Uterus (tissue), 4 donors: ENCODE measurements around the gene SORBS1. TPM values are rescaled to one million over a fixed set of nuclear protein-coding genes. Genes with fewer than 3 reads are reported as not detected.
A peak's percentile ranks its signal among the peaks of the same experiment; 100 is the strongest.

Source experiments
- DNase-seq, 2 donors: peaks; one replicate each; pipeline ENCODE4 v3.0.0-alpha.2; 2019 to 2020
- H3K27ac ChIP-seq, 2 donors: fragments of 200-600 bp; sonication (generic); 1 replicate in 1 of 2; 2 replicates in 1 of 2; pipeline ENCODE4 v1.5.1; 2016 to 2018
- H3K27me3 ChIP-seq, 2 donors: fragments of 200-600 bp; sonication (generic); one replicate each; pipeline ENCODE4 v1.5.1; 2018 to 2019; ENCODE audit warnings: control low read depth in 1 of 2
- H3K36me3 ChIP-seq, 2 donors: fragments of 200-600 bp; sonication (generic); one replicate each; pipeline ENCODE4 v1.5.1; 2019; ENCODE audit warnings: control low read depth in 1 of 2
- H3K4me1 ChIP-seq, 2 donors: fragments of 200-600 bp; sonication (generic); one replicate each; pipeline ENCODE4 v1.5.1; 2018 to 2019; ENCODE audit warnings: control low read depth in 1 of 2
- H3K4me3 ChIP-seq, 2 donors: fragments of 200-600 bp; sonication (generic); 1 replicate in 1 of 2; 2 replicates in 1 of 2; pipeline ENCODE4 v1.5.1; 2018 to 2019; ENCODE audit warnings: mild to moderate bottlenecking in 1 of 2
- H3K9me3 ChIP-seq, 2 donors: fragments of 200-600 bp; sonication (generic); one replicate each; pipeline ENCODE4 v1.5.1; 2019; ENCODE audit warnings: control low read depth in 1 of 2
- CTCF ChIP-seq, 4 experiments: fragments of 200-600 bp in 2 of 4; fragments of 450-650 bp in 2 of 4; sonication (generic) in 2 of 4; IDR thresholded peaks; one replicate each; pipeline ENCODE4 v1.5.1; 2016 to 2019; ENCODE audit warnings: antibody characterized with exemption in 4 of 4, mild to moderate bottlenecking in 2 of 4, moderate library complexity in 1 of 4
- POLR2A ChIP-seq, 2 donors: fragments of 450-650 bp; IDR thresholded peaks; one replicate each; pipeline ENCODE4 v1.6.1; 2016; ENCODE audit warnings: antibody characterized with exemption in 2 of 2, mild to moderate bottlenecking in 1 of 2, moderate library complexity in 1 of 2
- intact Hi-C: fragments of 100-400 bp; cut with DNase I; formaldehyde crosslinking; loops from one replicate; pipeline ENCODE4 v1.15.1; 2023; ENCODE audit warnings: low total_unique reads
- total RNA-seq, 4 donors: library from RNA; depleted of rRNA in 3 of 4; stranded (reverse); fragments of >200 nt in 3 of 4; gene quantifications; one replicate each; pipeline versions ENCODE4 v1.1.0 to v1.2.4, GENCODE V29; 2014 to 2023
- donor health status: DM: yes; HTN: yes; CAD: no.

SORBS1 gene
- total RNA-seq, 4 donors from 2014 or later: 89.9 to 422 (median 271) TPM

- Histone ChIP-seq H3K4me1 (peaks cover 6 to 8% of the 10 kb centered on the region in 2 donors), H3K27me3 (no peaks in the 10 kb centered on the region), H3K27ac (no peak overlapping the region), H3K36me3 (no peaks in the 10 kb centered on the region), H3K9me3 (no peaks in the 10 kb centered on the region), H3K4me3 (no peak overlapping the region)
- intact Hi-C loops: no loop called here
- TF ChIP-seq CTCF (IDR thresholded peaks at IDR 0.05) (no peak), POLR2A (IDR thresholded peaks at IDR 0.05) (no peak)
- no peak for DNase-seq
These were observed 296.7 kb downstream of the SORBS1 start for GRCh38 chr10:95264227-95265051.

- H3K27ac ChIP-seq: no peak overlapping the region
- H3K4me1 ChIP-seq: peaks cover 5 to 6% of the 10 kb centered on the region in 2 donors
- TF ChIP-seq POLR2A (IDR thresholded peaks at IDR 0.05): no peak
- TF ChIP-seq CTCF (IDR thresholded peaks at IDR 0.05): no peak
- H3K9me3 ChIP-seq: no peaks in the 10 kb centered on the region
- no peak for DNase-seq
- intact Hi-C loops: no loop called here
- no peaks in the 10 kb centered on the region for H3K36me3 ChIP-seq
- no peaks in the 10 kb centered on the region for H3K27me3 ChIP-seq
- no peak overlapping the region for H3K4me3 ChIP-seq
These were observed 297.3 kb downstream of the SORBS1 start for GRCh38 chr10:95263864-95264226.

DNA sequence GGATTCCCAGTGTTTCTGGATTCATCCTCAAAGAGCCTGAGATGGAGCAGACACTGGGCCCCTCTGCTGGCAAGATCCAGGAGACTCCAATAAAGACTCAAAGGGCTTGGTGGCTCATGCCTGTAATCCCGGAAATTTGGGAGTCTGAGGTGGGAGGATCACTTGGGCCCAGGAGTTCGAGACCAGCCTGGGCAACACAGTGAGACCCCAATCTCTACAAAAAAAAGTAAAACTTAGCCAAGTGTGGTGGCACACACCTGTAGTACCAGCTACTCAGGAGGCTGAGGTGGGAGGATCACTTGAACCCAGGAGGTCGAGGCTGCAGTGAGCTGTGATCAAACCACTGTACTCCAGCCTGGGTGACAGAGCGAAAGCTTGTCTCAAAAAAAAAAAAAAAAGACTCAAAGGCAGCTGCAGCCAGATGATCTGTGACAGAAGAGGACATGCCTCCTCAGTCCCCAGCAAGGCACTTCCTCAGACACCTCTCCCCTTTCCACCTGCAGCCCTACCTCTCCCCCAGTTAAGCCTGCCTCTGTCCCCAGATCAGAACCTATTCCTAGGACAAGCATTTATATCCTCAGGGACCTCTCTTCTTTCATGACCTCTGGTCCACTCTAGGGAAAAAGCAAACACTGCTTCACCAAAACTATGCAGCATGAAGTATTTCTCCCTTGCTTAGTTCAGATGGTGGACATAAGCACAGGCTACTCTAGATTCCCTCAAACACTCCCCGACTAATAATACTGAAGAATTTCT lies 298.2 kb downstream of the SORBS1 start:
- Histone ChIP-seq H3K4me1 (peaks cover 0 to 6% of the 10 kb centered on the region in 2 donors), H3K36me3 (no peaks in the 10 kb centered on the region), H3K27ac (peak overlapping the region in 1 of 2 donors; percentile 5)

GRCh38 chr10:95261926-95262325 lies 299.2 kb downstream of the SORBS1 start:
- no peak for DNase-seq
- Histone ChIP-seq H3K27ac (peak overlapping the region in 1 of 2 donors; percentile 5), H3K4me3 (no peak overlapping the region), H3K9me3 (no peaks in the 10 kb centered on the region), H3K27me3 (no peaks in the 10 kb centered on the region), H3K36me3 (no peaks in the 10 kb centered on the region), H3K4me1 (peaks cover 0 to 6% of the 10 kb centered on the region in 2 donors)
- TF ChIP-seq CTCF (IDR thresholded peaks at IDR 0.05): no peak
- no peak for TF ChIP-seq POLR2A (IDR thresholded peaks at IDR 0.05)
- intact Hi-C loops: no loop called here

More for the DNA sequence above, 298.2 kb downstream of the SORBS1 start:
- Histone ChIP-seq H3K27me3 (no peaks in the 10 kb centered on the region), H3K9me3 (no peaks in the 10 kb centered on the region), H3K4me3 (no peak overlapping the region)
- no peak for DNase-seq
- no peak for TF ChIP-seq POLR2A (IDR thresholded peaks at IDR 0.05)
- TF ChIP-seq CTCF (IDR thresholded peaks at IDR 0.05): no peak
- intact Hi-C loops: no loop called here

Other genes starting within 250 kb of the SORBS1 start
- gene ALDH18A1, start 95.3 kb upstream of the SORBS1 start, total RNA-seq: 100 to 1,000 TPM in 1 of 4 donors, 10 to 100 TPM in 1, 1 to 10 TPM in 2; 4.7 to 112 (median 21.7) TPM
- 10 to 100 TPM; 27.6 to 41.9 (median 30.6) TPM for gene TCTN3, start 132.6 kb upstream of the SORBS1 start, total RNA-seq
- gene ENTPD1, start 194.8 kb upstream of the SORBS1 start, total RNA-seq: 10 to 100 TPM; 42.4 to 99.5 (median 69.5) TPM